ENCODE results near the gene SMIM38. TPM values are rescaled to one million over a fixed set of nuclear protein-coding genes. Genes with fewer than 3 reads are reported as not detected.
"Not testable (repeated sequence)": the region's sequence is repeated elsewhere in the genome, so short reads cannot be mapped to it uniquely, and the experiment has no call there.

Gene SMIM38
- polyA plus RNA-seq, 1 of the 3 experiments (the other 2 are of a cell fraction) = 0.13 TPM

GRCh38 chr11:69133251-69133650 is 22.5 kb upstream of the SMIM38 start:
- H3K36me3 ChIP-seq (replicated peaks in 1 of 2; ENCODE audit: control insufficient read depth in 1 of 2, insufficient read depth in 2 of 2, low read length in 1 of 2) = no peaks in the 10 kb centered on the region
- CTCF ChIA-PET = interaction anchor here (2.9 kb wide), 1 partner anchor 27 kb away, joined by 17 read pairs; no protein-coding TSS in a partner anchor
- 85% methylated on average over 4 of the region's 4 CpGs for WGBS (ENCODE audit: low lambda C conversion rate)

DNA sequence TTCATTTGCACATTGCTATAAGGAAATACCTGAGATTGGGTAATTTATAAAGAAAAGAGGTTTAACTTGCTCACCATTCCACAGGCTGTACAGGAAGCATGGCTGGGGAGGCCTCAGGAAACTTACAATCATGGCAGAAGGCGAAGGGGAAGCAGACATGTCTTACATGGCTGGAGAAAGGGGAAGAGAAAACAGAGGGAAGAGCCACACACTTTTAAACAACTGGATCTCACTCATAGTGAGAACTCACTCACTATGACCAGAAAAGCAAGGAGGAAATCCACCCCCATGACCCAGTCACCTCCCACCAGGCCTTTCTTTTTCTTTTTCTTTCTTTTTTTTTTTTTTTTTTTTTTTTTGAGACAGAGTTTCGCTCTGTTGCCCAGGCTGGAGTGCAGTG is 21.6 kb upstream of the SMIM38 start:
- H3K27ac ChIP-seq (ENCODE audit: low read depth in 2 of 2, low read length in 1 of 2); H4K20me1 ChIP-seq (ENCODE audit: insufficient read depth); H3F3A ChIP-seq (replicated peaks; ENCODE audit: insufficient read depth); H3K4me3 ChIP-seq (ENCODE audit: low read depth in 2 of 2, low read length in 1 of 2); H3K9me2 ChIP-seq; H3K27me3 ChIP-seq (ENCODE audit: insufficient read depth); H3K4me2 ChIP-seq; CTCF ChIA-PET; POLR2A ChIA-PET; DNase-seq; H2AFZ ChIP-seq (ENCODE audit: low read depth); H3K36me3 ChIP-seq (replicated peaks in 1 of 2; ENCODE audit: control insufficient read depth in 1 of 2, insufficient read depth in 2 of 2, low read length in 1 of 2); H3K9me3 ChIP-seq; H3K9ac ChIP-seq; H3K79me2 ChIP-seq (ENCODE audit: insufficient read depth): not testable (repeated sequence)
- whole genome bisulfite sequencing (ENCODE audit: low lambda C conversion rate) = 80% methylated on average over 2 of the region's 2 CpGs
- peaks cover 0 to 15% of the 10 kb centered on the region in 2 experiments; a peak in 1 of 4 replicates for H3K4me1 ChIP-seq (ENCODE audit: control insufficient read depth in 1 of 2, insufficient read depth in 2 of 2, low read depth in 1 of 2, low read length in 1 of 2)

More at GRCh38 chr11:69133251-69133650, 22.5 kb upstream of the SMIM38 start:
- Histone ChIP-seq H3K4me2 (no peak overlapping the region), H3K4me1 (ENCODE audit: control insufficient read depth in 1 of 2, insufficient read depth in 2 of 2, low read depth in 1 of 2, low read length in 1 of 2) (peaks cover 0 to 15% of the 10 kb centered on the region in 2 experiments; a peak in 1 of 4 replicates), H3K9me3 (no peaks in the 10 kb centered on the region), H3K27ac (ENCODE audit: low read depth in 2 of 2, low read length in 1 of 2) (no peak overlapping the region), H3K4me3 (ENCODE audit: low read depth in 2 of 2, low read length in 1 of 2) (no peak overlapping the region), H3K79me2 (ENCODE audit: insufficient read depth) (no peaks in the 10 kb centered on the region), H3K9ac (no peak overlapping the region), H3K27me3 (ENCODE audit: insufficient read depth) (no peaks in the 10 kb centered on the region), H3F3A (replicated peaks; ENCODE audit: insufficient read depth) (no peaks in the 10 kb centered on the region), H2AFZ (ENCODE audit: low read depth) (no peak overlapping the region), H4K20me1 (ENCODE audit: insufficient read depth) (no peaks in the 10 kb centered on the region), H3K9me2 (no peaks in the 10 kb centered on the region)
- TF ChIP-seq RXRA (IDR thresholded peaks at IDR 0.05; ENCODE audit: borderline replicate concordance, low read depth) = no peak
- no peak for TF ChIP-seq PBX3 (IDR thresholded peaks at IDR 0.05)
- TF ChIP-seq SIN3A (IDR thresholded peaks at IDR 0.05; ENCODE audit: borderline replicate concordance, low read depth, low read length) = no peak
- TF ChIP-seq TAF1 (IDR thresholded peaks at IDR 0.05; ENCODE audit: borderline replicate concordance, low read depth, low read length) = no peak
- TF ChIP-seq REST (IDR thresholded peaks at IDR 0.05; ENCODE audit: low read depth, low read length) = no peak
- no peak for DNase-seq
- POLR2A ChIA-PET = no interaction called here

- no peaks in the 10 kb centered on the region for H3K79me2 ChIP-seq (ENCODE audit: insufficient read depth)
- ChIA-PET CTCF (no interaction called here), POLR2A (no interaction called here)
- H4K20me1 ChIP-seq (ENCODE audit: insufficient read depth) = no peaks in the 10 kb centered on the region
- DNase-seq = no peak
- no peaks in the 10 kb centered on the region for H3K9me3 ChIP-seq
- H3K4me1 ChIP-seq (ENCODE audit: control insufficient read depth in 1 of 2, insufficient read depth in 2 of 2, low read depth in 1 of 2, low read length in 1 of 2) = peaks cover 0 to 15% of the 10 kb centered on the region in 2 experiments; a peak in 1 of 4 replicates
- H2AFZ ChIP-seq (ENCODE audit: low read depth) = no peak overlapping the region
- 97% methylated on average over 8 of the region's 8 CpGs for WGBS (ENCODE audit: low lambda C conversion rate)
- no peaks in the 10 kb centered on the region for H3K27me3 ChIP-seq (ENCODE audit: insufficient read depth)
- H3K9me2 ChIP-seq = no peaks in the 10 kb centered on the region
- no peaks in the 10 kb centered on the region for H3F3A ChIP-seq (replicated peaks; ENCODE audit: insufficient read depth)
- no peak overlapping the region for H3K4me2 ChIP-seq
- no peak overlapping the region for H3K4me3 ChIP-seq (ENCODE audit: low read depth in 2 of 2, low read length in 1 of 2)
- no peaks in the 10 kb centered on the region for H3K36me3 ChIP-seq (replicated peaks in 1 of 2; ENCODE audit: control insufficient read depth in 1 of 2, insufficient read depth in 2 of 2, low read length in 1 of 2)
- no peak overlapping the region for H3K27ac ChIP-seq (ENCODE audit: low read depth in 2 of 2, low read length in 1 of 2)
- H3K9ac ChIP-seq = no peak overlapping the region
- no peak for TF ChIP-seq JUND (IDR thresholded peaks at IDR 0.05)
- TF ChIP-seq USF2 (IDR thresholded peaks at IDR 0.05; ENCODE audit: borderline replicate concordance, low read depth, low read length) = no peak
- no peak for TF ChIP-seq CHD2 (IDR thresholded peaks at IDR 0.05; ENCODE audit: low read length, partially characterized antibody)
- no peak for TF ChIP-seq FOXM1 (IDR thresholded peaks at IDR 0.05; ENCODE audit: low read depth)
- TF ChIP-seq FOXJ3 (CRISPR knock-in tag; IDR thresholded peaks at IDR 0.05) = no peak
- no peak for TF ChIP-seq NRF1 (IDR thresholded peaks at IDR 0.05; ENCODE audit: low read depth, low read length)
- no peak for TF ChIP-seq MEF2A (IDR thresholded peaks at IDR 0.05; ENCODE audit: borderline replicate concordance, low read depth)
- no peak for TF ChIP-seq ELF1 (IDR thresholded peaks at IDR 0.05)
- TF ChIP-seq USF1 (IDR thresholded peaks at IDR 0.05; ENCODE audit: borderline replicate concordance, low read depth) = no peak
- no peak for TF ChIP-seq YY1 (IDR thresholded peaks at IDR 0.05; ENCODE audit: low read depth)
- TF ChIP-seq RFX5 (IDR thresholded peaks at IDR 0.05; ENCODE audit: low read length) = no peak
- no peak for TF ChIP-seq TCF12 (IDR thresholded peaks at IDR 0.05)
Measured at GRCh38 chr11:69134957-69135356, 20.8 kb upstream of the SMIM38 start.

Measured in SK-N-SH (cell line).